Activated T-cell treated with anti-CD3 and anti-CD28 coated beads, Interleukin-2, amount 50 U/mL, for 1 hour (primary cell): ENCODE measurements around the gene S100A1.

Experiments used
- DNase-seq: peaks from one replicate; pipeline ENCODE4 v3.0.0-alpha.2; 2020

Gene S100A1

DNA sequence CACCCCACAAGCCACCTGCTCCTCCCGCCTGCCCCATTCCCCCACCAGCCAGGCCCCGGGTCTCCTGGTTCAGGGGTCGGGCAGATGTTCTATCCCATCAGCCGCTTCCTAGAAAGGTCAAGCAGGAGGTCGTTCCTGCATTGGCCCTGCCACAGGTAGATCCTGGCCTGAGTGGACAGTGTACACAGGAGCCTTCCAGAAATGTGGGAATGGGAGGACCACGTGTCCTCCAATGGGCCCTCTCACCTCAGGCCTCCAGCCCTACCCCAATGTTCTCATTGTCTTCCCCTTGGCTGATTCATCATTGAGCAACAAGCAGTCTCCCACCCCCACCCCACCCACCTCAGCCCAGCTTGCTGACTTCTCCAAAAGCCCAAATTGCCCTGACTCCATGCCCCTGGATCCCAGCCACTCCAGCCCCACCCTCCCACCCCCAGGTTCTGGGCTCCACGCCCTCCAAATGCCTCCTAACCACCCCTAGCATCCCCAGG lies 17.4 kb upstream of the S100A1 start:
- no peak for DNase-seq

DNA sequence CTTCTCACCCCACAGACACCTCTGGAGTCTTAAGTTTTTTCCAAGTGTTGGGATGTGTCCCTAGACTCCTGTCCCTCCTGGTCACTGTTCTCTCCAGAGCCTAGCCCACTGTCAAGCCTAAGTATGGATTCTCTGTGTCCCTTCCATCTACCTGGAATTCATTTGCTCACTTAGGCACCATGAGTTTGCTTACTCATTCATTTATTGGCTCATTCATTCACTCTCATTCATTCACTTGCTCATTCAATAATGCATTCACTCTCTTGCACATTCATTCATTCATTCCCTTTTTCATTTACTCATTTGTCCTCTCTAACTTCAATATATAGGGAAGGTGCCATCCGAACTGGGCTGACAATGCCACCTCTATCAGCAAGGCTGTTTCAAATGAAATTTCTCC lies 16.9 kb upstream of the S100A1 start:
- no peak for DNase-seq

DNA sequence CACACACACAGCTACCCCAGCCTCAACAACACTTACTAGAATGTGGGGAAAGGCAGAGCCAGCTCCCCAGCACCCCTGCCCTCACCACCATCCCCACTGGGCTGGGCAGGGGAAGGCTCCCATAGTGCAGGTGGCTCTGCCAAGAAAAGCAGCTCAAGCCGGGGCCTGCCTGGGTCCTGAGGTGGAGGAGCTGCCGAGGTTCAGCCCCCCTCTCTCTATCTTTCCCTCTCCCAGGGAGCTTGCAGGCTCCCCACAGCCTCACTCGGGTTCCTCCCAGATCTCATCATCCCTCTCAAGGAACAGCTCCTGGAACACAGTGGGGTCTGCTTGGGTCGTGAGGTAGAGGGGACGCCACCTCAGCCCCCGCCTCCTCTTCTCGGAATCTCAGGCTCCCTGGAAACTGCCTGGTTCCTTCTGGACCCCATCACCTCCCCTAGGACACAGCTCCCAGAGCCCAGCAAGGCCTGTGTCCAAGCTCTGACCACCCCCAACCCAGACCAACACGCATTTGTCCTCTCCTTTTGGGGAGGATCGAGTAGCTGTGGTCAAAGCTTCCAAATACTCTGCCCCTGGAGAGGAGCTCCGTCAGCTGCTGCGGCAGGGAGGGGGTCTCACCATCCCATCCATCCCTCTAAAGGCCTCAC lies 16.0 kb upstream of the S100A1 start:
- DNase-seq: no peak

DNA sequence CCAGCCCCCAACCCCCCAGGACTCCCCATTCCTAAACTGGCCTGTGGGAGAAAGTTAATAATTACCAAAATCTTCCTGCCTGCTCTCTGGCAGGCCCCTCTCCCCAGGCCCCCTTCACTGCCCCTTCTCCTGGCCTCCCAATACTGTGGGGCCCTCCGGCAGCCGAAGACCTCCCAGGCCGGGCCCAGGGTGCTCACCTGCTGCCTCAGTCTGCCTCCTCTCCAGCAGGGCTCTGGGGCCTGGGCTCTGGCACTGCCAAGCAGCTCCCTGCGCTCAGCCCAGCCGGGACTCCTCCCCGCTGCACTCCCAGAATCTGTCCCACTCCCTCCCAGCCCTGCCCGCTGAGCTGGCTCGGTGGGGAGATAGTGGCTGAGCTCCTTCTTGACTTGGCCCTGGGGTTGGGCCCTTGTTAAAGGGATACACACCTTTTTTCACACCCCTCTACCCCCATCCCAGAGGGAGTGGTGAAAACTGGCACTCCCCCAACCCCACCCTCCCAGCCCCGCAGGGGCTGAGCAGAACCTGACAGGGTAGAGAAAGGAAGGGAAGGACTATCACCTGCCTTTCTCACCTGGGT lies 15.4 kb upstream of the S100A1 start, which contains the start of gene S100A16:
Gene S100A16, minus strand, starts transcription at position 383 of the 577 bp plus-strand sequence. CDS start 4,986 bp downstream, outside the sequence.
- no peak for DNase-seq

DNA sequence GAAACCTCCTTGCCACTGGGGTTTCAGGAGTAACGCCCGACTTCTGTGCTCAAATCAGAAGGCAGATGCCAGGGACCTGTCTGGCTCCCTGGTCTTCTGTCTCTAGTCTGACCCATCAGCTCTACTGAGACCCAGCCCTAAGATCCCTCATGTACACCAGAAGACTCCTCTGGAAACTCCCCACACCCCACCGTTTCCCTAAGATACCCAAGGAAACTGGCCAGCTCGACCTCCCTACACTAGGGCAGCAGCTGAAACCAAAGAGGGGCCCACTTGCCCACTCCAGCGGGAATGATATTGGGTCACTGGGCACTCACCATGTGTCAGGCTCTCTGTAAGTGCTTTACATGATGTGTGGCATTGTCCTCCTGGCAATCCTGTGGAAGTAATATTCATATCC lies 14.8 kb upstream of the S100A1 start:
- DNase-seq: no peak

DNA sequence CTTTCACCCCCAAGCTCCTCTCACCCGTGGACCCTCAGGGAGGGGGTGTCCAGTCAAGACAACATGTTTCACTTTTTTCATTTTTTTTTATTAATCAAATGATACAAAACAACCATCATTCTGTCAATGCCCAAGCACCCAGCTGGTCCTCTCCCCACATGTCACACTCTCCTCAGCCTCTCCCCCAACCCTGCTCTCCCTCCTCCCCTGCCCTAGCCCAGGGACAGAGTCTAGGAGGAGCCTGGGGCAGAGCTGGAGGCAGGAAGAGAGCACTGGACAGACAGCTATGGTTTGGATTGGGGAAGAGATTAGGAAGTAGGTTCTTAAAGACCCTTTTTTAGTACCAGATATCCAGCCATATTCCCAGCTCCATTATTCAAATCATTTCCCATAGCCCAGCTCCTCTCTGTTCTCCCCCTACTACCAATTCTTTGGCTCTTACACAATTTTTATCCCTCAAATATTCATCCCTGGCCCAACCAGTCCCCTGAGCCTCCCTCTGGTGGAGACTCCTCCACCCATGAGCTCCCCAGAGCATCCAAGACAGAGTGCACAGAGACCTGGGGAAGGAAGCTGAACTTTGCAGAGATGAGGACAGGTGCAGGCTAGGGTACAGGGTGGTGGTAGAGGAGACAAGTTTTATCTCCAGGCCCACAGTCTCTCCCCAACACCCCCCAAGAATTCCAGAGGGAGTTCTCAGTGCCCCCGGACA lies 13.9 kb upstream of the S100A1 start:
- DNase-seq: no peak

DNA sequence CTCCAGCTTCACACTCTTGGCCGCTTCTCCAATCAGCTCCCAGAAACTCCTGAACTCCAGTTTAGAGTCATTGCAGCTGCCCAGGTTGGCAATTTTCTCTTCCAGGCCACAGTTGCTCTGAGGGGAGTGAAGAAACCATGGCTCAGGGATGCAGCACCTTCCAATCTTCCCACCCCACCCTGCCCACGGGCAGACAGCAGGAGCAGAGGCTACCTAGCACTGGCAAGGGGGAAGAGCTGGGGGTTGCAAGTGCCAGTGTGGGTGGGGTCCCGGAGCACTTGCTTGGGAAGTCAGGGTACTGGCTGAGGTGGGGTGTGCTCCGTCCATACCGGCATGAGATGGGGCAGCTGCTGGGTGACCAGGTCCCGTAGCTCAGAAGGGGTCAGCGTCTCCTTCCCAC lies 13.3 kb upstream of the S100A1 start:
- DNase-seq: no peak

DNA sequence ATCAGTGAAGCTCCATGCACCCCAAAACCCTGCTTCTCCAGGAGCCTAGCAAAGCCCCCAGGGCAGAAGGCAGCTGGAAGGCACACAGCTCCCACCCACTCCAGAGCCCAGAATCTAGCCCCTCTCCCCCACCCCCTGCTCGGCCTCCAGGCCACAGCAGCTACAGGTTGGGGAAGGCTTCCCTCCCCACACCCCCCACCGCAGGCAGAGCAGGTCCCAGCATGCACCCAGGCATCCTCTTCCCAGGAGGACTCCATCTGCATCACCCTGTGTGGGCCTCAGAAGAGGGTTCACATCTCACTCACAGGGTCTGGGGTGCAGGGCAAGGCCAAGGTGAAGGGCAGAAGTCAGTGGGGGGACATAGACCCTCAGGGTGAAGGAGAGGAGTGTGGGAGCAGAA lies 12.8 kb upstream of the S100A1 start:
- DNase-seq: no peak

DNA sequence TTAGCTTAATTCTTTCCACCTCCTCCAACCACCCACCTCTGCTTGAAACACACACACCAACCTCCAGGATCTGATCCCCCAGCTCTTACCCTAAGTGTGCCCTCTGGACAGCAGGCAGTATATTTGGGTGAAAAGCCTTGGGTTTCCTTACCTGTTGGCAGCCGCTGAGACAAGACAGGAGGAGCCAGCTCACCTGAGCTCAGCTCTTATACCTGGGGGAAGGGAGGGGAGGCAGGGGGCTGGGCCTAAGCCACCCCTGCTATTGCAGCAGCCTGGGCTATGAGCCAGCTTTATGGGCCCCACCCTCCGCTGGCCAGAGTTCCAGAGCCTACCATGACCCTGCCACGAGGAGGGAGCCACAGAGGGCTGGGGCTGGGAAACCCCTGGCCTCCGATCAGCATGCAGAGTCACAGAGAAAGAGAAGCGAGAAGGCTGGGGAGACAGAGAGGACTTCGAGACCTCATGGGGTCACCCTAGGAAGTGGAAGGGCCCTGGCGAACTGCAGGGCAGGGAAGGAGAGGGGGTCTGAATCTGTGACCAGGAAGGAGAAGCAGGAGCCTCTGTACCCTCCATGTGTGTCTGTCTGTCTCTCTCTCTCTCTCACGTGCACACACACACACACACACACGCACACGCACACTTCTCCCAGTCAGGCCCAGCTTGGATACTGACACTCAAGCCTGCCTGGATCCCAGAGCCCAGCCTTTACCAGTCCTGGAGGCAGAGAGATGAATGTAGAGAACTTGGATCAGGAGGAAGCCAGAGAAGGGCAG lies 11.9 kb upstream of the S100A1 start, which contains the start of gene S100A14:
Gene S100A14, minus strand, starts transcription at position 182 of the 773 bp plus-strand sequence. CDS start 467 bp downstream, outside the sequence.
- DNase-seq: no peak

DNA sequence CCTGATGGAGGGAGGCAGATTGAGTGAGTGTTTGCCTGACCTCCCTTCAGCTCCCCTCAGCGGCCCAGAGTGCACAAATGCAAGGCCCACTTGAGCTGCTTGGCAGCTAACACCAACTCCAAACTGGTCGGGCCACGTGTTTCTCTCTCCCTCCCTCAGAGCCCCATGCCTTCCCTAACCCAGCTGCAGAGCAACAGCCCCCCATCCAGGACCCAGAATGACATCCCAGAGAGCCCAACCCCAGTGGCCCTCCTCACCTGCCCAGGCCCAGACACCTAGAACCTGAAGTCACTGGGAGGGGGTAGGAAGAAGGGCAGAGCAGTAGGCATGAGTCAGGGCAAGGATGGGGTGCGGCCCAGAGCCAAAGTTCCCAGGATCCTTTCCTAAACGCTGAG lies 11.3 kb upstream of the S100A1 start:
- no peak for DNase-seq

DNA sequence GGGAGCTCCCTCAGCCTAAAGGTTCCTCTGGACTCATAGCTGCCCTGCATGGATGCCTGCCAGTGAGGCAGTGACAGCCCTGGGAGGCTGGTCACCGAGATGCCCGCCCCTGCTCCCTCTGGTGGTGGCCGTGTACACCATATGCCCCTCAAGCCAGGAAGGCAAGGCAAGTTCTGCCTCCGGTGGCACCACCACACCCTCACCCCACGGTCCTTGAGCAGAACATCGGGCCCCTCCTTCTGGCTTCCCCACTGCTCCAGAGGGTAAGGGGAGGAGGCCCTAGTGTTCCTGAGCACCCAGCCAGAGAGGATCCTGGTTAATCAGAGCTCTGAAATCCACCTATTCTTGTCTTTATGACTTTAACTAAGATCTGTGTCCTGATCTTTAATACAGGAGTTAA lies 10.6 kb upstream of the S100A1 start:
- peak; percentile 73 for DNase-seq

DNA sequence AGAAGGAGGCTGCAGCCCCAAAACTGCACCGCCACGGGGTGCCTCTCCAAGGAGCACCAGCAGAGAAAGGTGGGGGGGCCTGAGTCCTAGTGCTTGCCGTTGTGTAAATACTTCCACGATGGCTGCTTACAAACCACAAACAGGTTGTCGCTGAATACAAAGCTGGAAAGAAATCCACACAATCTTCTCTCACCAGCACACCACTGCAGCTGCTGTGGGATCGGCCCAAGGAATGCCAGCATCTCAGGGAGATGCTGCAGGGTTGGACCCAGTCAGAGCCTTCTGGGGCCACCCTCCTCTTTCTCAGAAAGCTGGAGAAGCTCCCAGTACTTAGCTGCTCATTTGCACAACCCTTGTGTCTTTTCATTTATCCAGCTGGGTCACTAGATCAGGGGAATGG lies 9.1 kb upstream of the S100A1 start:
- no peak for DNase-seq

DNA sequence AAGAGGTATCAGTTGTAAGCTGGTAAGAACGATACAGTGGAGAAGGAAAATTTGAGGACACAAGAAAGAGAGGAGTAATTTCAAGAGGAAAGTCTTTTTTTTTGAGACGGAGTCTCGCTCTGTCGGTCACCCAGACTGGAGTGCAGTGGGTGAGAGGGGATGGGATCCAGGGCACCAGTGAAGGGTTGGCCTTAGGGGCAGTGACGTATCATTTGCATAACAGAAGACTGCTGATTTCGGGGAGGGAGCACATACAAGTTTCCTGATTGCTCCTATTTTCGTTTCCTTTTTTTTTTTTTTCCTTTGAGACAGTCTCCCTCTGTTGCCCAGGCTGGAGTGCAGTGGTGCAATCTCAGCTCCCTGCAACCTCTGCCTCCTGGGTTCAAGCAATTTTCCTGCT lies 5.1 kb upstream of the S100A1 start:
- DNase-seq: no peak

DNA sequence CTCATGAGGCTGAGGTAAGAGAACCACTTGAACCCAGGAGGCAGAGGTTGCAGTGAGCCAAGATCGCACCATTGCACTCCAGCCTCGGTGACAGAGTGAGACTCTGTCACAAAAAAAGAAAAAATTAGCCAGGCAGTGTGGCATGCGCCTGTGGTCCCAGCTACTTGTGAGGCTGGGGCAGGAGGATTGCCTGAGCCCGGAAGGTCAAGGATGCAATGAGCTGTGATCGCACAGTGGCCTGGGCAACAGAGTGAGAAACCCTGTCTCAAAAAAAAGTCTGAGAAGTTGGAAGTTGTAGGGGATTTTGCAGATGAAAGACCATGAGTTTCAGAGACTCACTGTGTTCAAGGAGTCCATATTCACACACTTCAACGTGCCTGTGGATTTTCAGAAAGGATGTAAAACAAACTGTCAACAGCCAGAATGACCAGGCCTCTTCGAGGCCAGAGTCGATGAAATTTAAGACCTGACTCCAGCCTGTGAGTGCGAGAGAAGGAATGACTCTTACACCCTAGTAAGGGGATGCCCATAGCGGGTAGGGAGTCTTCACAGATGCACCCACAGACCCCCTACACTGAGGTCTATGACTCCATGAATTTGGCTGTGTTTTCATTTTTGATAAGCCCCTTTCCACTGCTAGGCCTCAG lies 3.1 kb upstream of the S100A1 start:
- no peak for DNase-seq

DNA sequence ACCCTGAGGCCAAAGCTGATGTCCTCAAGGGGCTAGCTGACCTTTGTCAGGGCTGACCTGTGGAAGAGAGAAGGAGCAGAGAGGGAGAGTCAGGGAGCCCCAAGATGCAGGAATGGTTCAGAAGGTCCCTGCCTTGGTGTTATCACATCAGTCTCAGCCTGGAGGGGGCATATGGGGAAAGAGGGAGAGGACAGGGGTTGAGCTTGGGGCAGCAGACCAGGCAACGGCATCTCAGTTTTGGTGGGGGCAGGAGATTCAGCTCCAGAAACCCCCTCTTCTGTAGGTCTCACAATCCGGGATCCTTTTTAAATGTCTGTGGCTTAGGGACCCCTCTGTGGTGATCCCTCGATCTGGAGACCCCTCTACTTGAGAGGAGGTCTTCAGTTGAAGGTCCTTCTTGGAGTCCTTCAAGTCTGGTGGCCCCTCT lies 1.7 kb upstream of the S100A1 start:
- DNase-seq: no peak

DNA sequence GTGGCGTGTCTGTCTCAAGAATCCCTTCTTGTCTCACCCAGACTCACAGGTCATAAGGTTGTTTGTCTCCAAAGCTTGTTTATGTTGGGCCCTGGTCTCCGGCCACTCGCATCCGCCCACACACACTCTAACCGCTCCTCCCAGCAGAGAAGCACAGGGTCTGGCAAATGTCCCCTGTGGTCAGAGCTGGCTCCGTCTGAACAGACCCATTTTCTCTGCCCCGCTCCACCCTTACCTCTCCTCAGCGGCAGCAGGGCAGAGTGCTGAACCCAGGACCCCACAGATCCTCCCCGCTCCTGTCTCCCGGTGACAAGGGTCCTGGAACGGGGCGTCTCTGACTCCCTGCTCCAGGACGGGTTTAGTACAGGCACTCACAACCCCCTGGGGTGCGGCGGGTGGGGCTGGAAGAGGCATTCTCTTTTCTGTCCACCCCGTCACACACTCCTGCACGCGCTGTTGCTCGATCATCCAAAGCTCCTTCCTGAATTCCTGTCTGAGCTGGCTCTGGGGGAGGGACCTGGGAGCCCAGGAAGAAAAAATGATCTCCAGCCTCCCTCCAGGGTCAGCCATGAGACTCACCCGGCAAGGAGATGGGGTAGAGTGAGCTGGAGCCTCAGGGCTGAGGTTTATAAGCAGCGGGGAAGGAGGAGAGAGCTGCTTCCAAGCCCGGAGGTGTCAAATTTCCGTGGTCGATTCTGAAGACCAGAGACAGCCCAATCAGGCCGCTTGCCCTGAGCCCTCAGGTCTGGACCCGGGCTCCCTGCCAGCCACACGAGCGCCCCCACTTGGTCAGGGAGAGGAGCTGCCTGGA lies 1.1 kb upstream of the S100A1 start, which contains the start of gene S100A13:
Gene S100A13, minus strand, starts transcription at position 602 of the 811 bp plus-strand sequence. CDS start 1,033 bp downstream, outside the sequence.
- DNase-seq: no peak

DNA sequence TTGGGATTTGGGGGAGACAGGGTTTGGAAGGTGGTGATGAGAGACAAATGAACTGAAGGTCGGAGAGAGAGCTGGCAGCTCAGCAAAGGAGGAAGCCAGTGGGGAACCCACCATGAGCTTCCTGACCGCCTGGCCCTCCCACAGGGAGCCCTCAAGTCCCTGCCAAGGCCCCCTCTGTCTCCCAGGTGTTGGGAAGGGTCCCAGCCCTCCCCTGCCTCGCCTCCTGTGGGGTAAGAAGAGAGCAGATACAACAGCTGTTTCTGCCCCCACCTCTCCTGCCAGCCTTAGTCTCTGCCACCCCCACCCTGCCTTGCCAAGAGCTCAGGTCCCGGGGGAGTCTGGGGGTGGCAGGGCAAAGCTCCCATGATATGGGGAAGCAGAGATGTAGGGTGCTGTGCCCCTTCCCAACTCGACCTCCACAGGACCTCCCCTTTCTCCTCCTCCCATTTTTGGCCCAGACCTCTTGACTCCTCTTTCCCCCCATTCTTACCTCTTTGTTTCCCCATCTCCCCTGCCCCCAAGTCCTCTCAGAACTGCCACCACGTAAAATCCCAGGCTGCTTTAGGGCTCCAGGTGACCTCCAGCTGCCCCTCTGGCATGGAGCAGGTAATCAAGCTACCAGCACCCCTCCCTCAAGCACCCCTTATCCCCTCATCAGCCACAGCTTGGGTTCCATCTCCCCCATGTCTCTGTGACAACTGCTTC lies 556 bp downstream of the S100A1 start:
- DNase-seq: no peak

DNA sequence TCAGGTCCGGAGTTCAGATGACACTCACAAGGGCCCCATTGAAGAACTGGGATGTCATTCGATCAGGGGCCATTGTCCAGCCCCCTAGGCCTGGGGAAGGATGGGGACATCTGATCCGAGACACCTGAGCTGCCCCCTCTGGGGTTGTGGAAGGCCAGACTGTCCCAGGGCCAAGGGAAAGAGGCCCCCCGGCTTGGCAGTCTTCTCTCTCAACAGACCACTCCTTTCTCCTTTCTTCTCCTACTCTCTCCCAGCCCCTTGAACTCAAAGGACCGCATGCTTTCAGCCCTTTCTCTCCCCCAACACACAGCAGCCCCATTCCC lies 1.1 kb downstream of the S100A1 start:
- no peak for DNase-seq

DNA sequence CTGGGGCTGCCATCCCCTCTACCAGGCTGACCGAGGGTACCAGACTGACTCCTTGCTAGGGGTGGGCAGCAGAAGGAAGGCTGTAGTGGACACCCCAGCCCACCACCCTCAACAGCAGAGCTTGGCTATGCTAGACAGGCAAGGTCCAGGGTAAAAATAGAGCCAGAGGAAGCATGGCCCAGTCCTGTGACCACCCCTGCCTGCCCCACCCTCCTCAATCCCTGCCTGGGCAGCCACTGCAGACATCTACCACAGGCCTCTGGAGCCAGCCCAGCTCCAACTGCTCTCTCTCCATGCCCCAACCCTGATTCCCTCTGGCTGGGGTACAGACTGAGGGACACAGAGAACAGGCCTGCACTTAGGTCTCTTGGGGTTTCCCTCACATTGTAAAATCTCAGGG lies 1.7 kb downstream of the S100A1 start:
- DNase-seq: no peak

DNA sequence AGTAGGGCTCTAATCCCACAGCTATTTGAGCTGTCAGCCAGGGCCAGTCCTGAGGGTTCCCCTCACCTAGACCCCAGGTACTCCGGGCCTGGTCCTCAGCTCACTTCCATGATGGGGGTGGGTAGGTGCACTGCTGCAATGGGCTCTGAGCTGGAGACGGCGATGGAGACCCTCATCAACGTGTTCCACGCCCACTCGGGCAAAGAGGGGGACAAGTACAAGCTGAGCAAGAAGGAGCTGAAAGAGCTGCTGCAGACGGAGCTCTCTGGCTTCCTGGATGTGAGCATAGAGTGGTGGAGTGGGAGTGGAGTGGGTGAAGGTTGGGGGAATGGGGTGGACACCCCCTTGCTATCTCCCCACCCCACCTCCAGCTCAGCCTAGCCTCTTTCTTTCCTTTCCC lies 2.1 kb downstream of the S100A1 start:
- DNase-seq: no peak
